GM19025 (cell line): ENCODE results near the gene CFAP61.

Source experiments
- ATAC-seq: cut with Tn5 transposase; IDR thresholded peaks from one replicate; pipeline ENCODE4 v1.9.1; 2021; ENCODE audit warnings: mild to moderate bottlenecking, low read depth, moderate library complexity; ENCODE audit not compliant: unreplicated experiment

The CFAP61 gene

DNA sequence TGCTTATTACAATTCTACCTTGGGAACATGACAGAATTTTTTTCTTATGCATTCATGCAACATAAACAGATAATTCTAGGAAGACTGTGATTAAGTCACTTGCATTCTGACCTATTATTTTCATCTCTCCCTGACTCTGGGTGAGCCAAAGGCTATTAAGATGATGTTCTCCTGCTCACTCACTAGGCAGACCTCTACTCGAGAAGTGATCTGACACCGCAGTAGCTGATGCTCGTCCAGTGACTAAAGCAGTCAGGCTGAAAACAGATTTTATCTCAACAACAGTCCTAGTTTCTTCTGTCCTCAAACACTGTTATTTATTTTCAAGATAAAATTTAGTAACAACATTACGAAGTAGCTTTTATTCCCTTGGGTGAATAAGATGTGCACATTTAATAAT, 17.8 kb upstream of the CFAP61 start:
- no peak for ATAC-seq

DNA sequence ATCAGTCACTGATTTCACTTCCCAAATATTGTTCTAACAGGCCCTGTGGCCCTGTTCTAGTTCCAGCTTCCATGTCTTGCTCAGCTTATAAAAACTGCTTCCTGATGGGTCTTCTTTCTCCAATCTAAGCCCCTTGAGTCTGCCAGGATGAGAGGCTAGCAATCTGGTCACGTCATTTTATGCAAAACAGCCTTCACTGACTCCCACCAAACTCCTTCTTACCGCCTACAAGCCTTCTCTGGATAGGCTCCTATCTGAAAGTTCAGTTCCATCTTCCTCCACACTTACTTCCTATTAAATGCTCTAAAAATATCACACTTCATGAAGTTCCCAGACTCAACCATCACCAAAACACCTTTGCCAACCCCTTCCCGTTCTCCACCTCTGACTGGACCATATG, 15.6 kb upstream of the CFAP61 start:
- ATAC-seq = no peak

DNA sequence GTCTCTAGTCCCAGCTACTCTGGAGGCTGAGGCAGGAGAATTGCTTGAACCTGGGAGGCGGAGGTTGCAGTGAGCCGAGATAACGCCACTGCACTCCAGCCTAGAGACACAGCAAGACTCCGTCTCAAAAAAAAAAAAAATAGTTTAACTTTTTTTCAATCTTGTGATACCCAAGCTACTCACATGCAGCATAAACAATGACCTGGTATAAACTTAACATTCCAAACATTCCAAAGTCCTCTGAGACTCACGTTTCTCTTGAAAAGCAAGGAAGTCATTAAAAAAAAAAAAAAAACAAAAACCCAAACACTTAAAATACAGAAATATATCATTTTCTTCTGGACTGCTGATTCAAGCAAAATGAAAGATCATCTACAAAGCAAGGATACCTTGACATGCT, 14.4 kb upstream of the CFAP61 start:
- ATAC-seq = no peak

DNA sequence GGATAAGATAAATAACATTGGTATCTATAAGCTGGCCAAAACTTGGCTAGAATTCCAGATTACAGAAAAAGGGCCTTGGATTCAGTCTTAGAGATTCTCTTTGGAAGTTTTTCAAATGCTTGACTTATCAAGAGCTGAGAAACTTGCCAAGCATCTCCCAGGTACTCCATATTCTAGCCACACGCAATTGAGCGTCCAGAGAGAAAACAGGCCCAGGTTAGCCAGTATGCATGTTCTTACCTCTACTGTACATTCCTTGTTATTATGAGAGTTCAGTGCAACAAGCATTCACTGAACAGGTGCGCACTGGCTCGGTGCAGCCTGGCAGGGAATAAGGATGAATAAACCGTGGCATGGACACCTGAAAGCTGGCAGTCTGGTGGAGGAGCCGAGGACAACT, 13.7 kb upstream of the CFAP61 start:
- ATAC-seq = no peak

DNA sequence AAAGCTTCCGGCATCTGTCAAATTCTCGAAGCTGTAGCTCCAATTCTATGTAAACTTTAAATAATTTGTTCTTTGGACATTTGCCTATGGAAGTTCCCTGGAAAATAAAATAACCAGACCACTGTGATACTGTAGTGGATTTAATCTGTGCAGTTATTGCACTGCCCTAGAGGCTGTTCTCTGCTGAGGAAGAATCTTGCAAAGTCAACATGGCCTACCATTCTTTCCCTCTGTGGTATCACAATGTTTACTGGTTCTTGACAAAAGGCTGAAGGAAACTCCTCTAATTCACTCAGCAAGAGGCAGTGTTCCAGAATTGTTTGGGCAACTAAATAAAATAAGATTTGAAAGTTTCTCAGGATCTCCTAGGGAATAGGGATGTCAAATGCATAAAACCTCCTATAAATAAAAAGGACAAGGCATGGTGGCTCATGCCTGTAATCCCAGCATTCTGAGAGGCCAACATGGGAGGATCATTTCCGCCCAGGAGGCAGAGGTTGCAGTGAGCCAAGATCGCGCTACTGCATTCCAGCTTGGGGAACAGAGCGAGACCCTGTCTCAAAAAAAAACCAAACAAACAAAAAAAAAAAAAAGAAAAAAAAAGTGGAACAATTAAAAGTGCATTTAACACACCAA, 12.5 kb upstream of the CFAP61 start:
- no peak for ATAC-seq

DNA sequence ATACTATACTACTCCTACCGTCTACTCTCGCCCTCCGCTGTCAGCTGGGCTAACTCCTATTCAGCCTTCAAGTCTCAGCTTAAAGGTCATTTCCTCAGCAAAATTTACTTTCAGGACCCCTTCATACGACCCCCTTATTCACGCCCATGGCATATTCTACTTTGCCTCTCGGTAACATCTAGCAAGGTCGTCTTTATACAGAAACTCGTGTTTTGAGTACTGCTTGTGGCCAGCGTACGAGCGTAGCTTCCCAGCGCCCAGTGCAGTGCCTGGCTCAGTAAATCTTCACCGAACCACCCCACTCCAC, 612 bp upstream of the CFAP61 start:
- no peak for ATAC-seq

DNA sequence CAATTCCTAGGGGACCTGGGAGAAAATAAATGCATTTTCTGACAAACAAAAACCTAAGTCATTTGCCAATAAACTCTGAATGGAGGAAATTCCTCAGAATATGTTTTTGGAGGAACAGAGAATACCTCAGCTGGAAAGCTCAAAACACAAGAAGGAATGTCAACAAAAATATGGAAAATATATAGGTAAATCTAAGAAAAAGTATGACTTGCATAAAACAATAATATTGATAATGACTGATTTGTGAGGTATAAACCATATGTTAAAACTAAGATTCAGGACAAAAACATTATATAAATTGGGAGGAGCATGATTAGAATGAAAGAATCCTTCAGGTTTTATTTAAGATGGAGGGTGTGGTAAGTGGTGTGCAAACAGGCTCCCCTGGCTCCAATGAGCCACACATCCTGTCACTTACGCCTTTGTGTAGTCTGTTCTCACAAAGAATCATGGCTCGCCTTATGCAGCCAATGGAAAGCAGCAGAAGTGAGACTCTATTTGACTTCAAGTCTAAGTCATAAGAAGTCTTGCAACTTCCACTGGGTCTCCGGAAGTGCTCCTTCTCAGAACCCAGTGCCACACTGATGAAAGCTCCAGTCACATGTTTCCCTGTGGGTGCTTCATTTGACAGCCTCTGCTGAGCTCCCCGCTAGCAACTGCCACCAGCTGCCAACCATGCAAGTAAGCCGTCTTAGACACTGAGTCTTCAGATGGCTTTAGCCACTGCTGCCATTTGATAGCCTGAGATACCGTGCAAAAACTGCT, 8.1 kb downstream of the CFAP61 start:
- no peak for ATAC-seq

DNA sequence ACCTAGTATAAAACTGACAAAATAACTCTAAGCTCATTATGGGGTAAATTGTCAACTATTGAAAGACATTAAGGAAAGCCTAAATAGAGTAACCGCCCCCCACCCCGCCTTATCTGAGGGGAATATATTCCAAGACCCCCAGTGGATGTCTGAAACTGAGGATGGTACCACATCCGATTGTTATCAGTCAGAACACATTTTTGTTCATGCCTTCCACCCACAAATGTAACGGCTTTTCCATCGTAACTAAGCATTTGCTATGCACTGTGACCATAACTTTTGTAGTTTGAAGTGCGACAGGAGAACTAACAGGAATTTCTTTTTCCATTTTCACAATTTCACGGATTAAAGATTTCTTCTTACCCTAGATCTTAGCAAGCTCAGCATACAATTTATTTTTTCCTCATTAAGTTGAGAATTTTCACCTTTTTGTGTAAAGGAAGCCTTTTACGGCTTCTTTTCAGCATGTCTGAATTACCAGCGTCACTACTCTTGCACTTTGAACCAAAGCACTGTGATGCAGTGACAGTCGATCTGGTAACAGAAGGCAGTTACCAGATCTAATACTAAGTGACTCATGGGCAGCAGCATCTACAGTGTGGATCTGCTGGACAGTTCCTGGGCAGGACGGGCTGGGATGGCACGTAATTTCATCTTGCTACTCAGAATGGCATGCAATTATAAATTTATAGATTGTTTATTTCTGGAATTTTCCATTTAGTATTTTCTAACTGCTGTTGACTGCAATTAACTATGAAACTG, 11.8 kb downstream of the CFAP61 start:
- no peak for ATAC-seq

DNA sequence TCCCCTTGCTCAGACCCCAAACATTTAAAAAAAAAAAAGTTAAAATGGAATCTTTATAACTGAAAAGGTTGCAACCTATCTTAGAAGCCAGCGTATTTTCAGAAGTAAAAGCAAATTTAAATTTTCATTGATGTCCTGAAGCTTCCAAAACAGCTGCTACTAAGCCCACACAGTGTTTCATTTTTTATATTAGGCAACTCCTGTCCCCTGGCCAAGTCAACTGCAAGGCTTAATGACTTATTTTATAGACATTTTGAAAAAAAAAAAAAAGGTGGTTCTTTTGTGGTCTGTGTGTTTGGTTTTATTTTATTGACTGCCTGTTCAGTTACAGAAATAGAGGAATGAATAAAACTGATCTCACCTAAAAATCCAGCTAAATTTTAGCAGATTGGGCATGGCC, 13.0 kb downstream of the CFAP61 start:
- no peak for ATAC-seq

DNA sequence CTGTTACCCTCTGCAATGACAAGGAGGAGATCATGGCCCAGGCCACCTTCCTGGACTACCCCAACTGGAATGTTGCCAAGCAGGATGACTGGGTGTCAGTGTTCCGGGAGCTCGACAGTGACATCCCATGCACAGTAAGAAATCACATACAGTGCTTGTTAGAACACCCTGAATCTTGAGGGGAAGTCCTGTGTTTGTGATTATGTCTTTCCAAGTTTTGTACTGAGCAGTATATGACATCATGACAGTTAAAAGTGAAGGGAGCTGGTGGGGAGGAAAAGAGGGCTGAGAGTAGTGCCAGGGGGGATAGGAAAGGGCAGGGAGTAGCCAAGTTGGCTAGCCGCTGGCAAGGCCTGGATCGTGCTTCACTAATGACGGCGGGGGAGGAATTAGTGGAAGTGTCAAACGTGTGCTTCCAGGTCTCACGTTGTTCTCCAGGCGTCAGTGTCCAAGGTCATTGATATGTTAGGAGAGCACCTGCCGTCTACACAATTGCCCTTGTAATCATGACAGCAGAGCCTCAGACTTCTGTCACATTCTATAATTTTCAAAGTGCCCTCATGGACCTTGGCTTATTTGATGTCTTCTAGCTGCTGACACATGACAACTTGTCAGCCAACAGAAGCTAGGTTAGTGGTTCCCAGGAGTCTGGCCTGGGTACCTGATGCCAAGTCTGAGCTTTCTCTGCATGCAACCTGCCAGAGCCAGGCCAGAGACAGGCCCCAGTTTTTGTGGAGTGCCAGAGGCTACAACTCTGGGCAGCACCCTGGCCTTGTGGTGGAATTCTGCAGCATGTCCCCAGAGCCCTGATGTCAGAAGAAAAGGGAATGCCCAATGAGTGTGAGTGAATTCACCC, 18.8 kb downstream of the CFAP61 start:
- ATAC-seq = no peak

DNA sequence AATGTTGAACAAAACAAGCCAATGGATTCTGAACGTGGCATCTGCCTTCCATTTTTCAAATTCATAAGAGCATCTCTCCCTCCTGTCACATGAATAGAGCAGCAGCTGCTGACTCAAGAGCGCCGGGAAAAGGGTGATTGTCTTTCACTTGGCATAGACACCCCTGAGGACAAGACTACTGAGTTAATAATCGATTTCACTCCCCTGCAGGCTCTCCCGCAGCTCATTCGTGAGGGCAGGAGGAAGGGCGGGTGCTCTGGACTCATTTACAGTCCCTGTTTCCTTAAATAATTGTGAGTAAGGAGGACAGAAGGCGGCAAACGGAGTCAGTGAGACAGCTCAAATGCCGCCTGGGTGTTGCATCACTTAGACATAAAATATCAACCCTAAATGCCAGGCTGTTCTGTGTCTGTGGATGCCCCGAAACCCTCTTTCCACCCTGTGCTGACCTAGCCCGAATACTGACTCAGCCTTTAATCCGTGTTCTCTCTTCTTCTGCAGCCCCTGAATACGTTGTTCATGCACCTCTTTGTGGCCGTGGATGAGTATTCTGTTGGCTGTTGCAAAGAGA, 21.6 kb downstream of the CFAP61 start:
- ATAC-seq = no peak

DNA sequence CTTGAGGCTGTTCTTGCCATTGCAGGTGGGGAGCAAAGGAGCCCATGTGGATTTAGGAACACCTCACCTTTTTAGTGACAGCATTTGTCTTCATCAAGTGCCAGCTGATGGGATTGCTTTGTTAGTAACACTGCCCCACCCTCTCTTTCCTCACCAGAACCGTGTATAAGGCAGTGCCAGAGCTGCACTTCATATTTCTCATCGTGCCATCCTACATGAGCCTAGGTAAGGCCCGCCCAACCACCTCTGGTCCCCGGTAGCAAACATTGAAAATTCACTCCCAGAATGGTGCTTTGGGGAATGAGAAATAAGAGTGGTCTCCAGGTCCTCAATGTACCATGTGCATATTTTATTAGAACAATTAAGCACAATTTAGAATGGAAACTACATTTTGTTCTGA, 22.7 kb downstream of the CFAP61 start:
- ATAC-seq = no peak

DNA sequence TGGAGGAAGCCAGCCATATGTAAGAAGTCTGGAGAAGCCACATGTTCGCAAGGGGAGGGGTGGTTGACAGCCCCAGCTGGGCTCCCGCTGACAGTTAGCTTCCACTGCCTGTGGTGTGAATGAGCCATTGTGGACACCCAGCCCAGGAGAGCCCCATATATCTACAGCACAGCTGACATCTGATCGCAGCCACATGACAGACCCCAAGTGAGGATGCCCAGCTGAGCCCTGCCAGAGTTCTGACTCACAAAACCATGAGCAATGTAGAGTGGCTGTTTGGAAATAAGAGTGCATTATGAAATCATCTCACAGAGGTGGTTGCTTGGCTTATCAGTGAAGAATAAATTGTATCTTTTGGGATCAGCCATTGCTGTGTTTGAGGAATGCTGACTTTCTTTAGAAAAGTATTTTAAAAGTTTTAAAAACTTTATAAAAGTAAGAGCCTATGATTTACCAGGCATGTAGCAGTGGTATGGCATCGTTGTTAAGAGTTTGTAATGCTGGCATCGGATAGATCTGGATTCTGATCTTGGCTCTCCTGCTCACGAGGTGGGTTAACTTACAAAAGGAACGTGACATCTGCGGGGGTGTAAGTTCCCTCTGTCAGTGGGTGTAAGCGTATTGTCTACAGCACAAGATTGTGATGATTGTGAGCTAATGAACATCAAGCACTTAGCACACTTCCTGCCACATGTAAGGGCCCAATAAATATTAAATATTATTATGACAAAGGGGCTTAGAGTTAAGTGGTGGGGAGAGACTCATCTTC, 24.1 kb downstream of the CFAP61 start:
- ATAC-seq = no peak

DNA sequence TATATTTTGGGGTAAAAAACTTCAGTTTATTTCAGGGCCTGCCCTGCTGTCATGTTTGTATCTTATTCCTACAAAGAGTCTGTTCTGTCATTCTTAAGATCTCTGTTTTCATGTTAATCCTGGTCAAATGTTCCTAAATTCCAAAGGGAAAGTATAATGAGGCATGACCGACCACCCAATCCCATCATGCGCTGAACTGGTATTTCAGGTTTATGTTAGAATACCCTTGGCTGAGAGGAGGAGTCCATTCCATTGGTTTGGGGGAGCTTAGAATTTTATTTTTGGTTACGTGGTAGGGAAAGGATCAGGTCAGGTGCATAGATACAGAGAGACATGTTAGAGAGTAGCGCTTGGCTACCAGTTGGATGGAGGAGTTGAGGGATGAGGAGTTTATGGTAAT, 25.7 kb downstream of the CFAP61 start:
- no peak for ATAC-seq

DNA sequence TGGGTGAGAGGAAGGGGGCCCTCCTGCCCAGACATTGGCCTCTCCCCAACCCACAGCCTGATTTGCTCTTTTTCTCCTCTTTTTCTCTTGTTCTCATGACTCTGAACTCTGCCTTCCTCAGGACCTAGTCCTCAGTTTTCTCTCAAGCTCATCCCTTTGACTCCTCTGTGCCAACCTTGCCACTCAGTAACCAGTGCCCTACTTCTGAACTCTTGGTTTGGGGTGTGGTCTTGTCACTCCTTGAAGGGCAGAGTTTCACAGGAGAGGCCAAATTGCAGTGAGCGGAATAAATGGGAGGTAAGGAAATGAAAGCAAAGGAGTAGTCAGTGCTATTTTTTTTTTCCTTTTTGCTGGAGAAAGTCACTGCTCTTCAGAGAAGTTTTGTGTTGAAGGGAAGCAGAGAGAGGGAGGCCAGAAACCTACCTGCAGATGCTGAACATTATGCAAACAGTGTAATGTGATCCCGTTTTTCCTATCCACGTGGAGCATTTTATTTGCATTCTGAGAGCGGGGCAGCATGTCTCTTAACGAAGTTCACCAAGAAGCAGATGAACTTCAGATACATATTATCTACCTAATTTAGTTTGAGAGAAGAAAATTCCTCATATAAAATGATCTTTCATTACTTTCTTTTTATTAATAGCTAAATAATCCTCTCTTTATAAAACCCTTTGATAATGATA, 26.9 kb downstream of the CFAP61 start:
- ATAC-seq = no peak

DNA sequence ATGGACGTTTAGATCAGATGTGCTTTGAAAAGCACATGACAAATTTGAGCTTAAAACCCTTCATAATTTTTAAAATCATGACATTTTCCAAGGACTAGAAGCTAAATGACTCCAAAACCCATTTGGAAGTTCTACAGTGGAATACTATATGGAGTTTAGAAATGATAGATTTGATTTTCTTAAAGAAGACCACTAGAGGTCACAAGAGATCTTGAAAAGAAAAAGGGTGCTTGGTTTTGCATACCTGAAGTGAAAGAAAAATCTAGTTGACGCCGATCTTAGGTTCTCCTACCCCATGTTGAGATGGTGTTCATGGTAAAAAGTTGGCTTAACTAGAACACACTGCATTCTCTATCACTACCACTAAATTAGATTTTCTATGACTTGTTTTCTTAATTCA, 31.5 kb downstream of the CFAP61 start:
- ATAC-seq = no peak

DNA sequence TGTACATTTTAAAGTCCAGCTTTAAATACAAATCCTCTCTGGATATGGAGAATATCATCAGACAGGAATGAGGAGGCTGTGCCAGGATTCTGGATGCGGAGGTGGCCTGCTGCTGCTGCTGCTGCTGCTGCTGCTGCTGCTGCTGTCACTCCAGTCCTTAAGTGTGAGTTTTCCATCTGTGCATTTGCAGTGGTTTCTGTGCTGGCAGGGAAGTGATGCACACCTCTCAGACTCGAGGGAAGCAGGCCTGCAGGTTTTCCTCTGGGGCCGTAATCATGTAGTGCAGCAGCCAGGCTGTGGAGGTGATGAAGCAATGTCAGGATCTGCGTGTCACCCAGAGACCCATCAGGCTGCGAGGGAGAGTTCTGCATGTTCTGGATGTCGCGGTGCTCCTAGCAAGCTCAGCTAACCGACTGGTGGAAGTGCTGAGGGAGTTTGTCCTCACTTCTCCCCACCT, 32.0 kb downstream of the CFAP61 start:
- no peak for ATAC-seq

DNA sequence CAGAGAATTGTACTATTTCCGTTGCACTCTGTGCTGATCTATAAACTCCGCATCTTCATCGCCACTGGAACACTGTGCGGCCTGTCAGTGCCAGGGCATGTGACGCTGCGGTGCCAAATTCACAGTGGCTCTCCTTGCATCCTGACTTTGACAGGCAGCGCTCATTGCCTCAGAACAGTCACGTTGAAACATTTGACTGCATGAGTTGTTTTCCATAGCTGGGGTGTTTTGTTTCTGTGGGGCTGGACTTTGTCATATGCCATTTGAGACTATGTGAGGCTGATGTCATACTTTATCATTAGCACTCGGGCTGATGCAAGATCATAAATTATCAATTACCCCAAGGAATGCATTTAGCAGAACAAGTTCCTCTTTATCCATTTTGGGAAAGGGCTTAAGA, 32.7 kb downstream of the CFAP61 start:
- ATAC-seq = no peak

DNA sequence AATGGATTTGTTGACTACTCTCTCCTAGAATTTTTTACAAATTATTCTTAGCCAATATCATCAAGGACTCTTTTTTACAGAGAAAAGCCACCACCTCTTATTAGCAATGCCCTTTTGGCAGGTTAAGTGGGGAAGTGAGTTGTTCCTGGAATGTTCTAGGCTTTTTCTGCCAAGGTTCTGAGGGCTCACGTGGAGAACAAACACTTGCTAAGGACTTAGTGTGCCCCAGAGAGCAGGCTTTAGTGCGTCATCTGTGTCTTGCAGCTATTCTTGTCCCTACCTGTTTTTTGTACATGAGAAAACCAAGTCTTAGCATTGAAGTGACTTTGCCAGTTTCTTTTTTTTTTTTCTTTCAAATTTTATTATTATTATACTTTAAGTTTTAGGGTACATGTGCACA, 33.5 kb downstream of the CFAP61 start:
- ATAC-seq = no peak
